Activated CD4-positive, alpha-beta T cell treated with anti-CD3 and anti-CD28 coated beads, Interleukin-2, amount 50 U/mL, for 24 hours (primary cell): ENCODE results near the gene SORBS1.

Experiments
- DNase-seq, 2 donors: peaks; one replicate each; pipeline ENCODE4 v3.0.0-alpha.2; 2020; ENCODE audit warnings: low read depth in 1 of 2, low spot score in 1 of 2

Gene SORBS1

GRCh38 chr10:95464280-95464679 is 96.9 kb downstream of the SORBS1 start:
- DNase-seq, result no peak

- DNase-seq, result no peak
Observed at GRCh38 chr10:95462740-95463667, 98.2 kb downstream of the SORBS1 start.

- no peak for DNase-seq
Observed at GRCh38 chr10:95461611-95462010, 99.6 kb downstream of the SORBS1 start.

GRCh38 chr10:95459446-95460045 is 101.6 kb downstream of the SORBS1 start:
- DNase-seq, result no peak

- no peak for DNase-seq
Observed at GRCh38 chr10:95458871-95459270, 102.3 kb downstream of the SORBS1 start.

- DNase-seq, result no peak
Observed at GRCh38 chr10:95458014-95458413, 103.2 kb downstream of the SORBS1 start.

- no peak for DNase-seq
Observed at GRCh38 chr10:95457319-95457886, 103.8 kb downstream of the SORBS1 start.

- no peak for DNase-seq
Observed at GRCh38 chr10:95456516-95456915, 104.7 kb downstream of the SORBS1 start.

- DNase-seq, result no peak
Observed at GRCh38 chr10:95454940-95455339, 106.2 kb downstream of the SORBS1 start.

GRCh38 chr10:95454356-95454755 is 106.8 kb downstream of the SORBS1 start:
- no peak for DNase-seq

GRCh38 chr10:95451568-95452524 is 109.3 kb downstream of the SORBS1 start:
- no peak for DNase-seq

GRCh38 chr10:95451150-95451549 is 110.0 kb downstream of the SORBS1 start:
- DNase-seq, result no peak

- DNase-seq, result no peak
Observed at GRCh38 chr10:95450188-95450587, 111.0 kb downstream of the SORBS1 start.

- DNase-seq, result no peak
Observed at GRCh38 chr10:95447685-95448084, 113.5 kb downstream of the SORBS1 start.

- peak in 1 of 2 donors; percentile 25 for DNase-seq
Observed at GRCh38 chr10:95445837-95446486, 115.2 kb downstream of the SORBS1 start.

GRCh38 chr10:95445223-95445836 is 115.8 kb downstream of the SORBS1 start:
- DNase-seq, result no peak

GRCh38 chr10:95444792-95445191 is 116.4 kb downstream of the SORBS1 start:
- DNase-seq, result no peak

- DNase-seq, result no peak
Observed at GRCh38 chr10:95443636-95444035, 117.5 kb downstream of the SORBS1 start.

- DNase-seq, result no peak
Observed at GRCh38 chr10:95442341-95442740, 118.8 kb downstream of the SORBS1 start.

- no peak for DNase-seq
Observed at GRCh38 chr10:95441547-95441923, 119.6 kb downstream of the SORBS1 start.
